Measurements from ENCODE around the gene TP53AIP1. TPM values are rescaled to one million over a fixed set of nuclear protein-coding genes. Genes with fewer than 3 reads are reported as not detected.

Gene TP53AIP1
- total and polyA plus RNA-seq, 2 experiments from 2014 or later, result 0.07 TPM; not detected in 1

DNA sequence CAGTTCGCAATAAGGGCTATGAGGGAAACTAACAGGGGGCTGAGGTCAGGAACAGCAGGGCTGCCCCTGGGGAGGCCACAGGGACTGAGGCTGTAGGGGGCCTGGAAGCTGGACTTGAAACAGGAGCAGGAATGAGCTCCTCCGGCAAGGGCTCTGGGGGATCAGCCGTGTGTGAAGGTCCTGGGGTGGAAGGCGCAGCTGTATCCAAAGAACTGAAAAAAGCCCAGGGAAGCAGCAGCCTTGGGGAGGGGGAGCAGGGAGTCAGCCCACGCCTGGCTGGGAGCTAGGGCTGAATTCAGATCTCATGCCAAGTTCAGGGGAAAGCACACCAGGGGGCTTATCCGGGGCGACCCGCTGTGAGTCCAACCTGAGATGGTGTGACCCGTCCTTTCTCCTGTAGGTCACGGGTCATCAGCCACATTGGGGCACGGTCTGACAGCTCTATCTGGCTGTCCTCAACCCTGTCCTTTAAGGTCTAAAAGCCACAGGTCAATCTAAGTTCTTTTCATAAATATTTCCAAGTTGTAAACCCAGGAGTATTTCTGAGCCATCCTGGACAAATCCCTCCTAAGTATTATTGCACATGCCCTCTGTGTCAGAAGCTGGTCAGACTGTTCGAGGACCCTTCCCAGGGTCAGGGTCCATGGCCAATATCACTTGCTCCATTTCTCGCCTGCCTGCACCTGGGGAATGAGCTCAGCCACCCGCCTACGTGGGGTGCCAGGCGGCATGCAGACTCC lies 18.0 kb downstream of the TP53AIP1 start:
- no peak overlapping the region for H3K27ac Mint-ChIP-seq
- no peak for TF ChIP-seq JUNB (IDR thresholded peaks at IDR 0.05; ENCODE audit: unreplicated experiment)
- no peak for TF ChIP-seq ZNF331 (CRISPR knock-in tag; IDR thresholded peaks at IDR 0.05; ENCODE audit: low read depth)
- no peak for TF ChIP-seq STAT1 (IDR thresholded peaks at IDR 0.05; ENCODE audit: unreplicated experiment)
- no peak for TF ChIP-seq ZNF114 (CRISPR knock-in tag; IDR thresholded peaks at IDR 0.05)
- no peak for TF ChIP-seq EZH2 (IDR thresholded peaks at IDR 0.05; ENCODE audit: low read depth, unreplicated experiment)
- TF ChIP-seq, protein P1, sequence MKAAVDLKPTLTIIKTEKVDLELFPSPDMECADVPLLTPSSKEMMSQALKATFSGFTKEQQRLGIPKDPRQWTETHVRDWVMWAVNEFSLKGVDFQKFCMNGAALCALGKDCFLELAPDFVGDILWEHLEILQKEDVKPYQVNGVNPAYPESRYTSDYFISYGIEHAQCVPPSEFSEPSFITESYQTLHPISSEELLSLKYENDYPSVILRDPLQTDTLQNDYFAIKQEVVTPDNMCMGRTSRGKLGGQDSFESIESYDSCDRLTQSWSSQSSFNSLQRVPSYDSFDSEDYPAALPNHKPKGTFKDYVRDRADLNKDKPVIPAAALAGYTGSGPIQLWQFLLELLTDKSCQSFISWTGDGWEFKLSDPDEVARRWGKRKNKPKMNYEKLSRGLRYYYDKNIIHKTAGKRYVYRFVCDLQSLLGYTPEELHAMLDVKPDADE (IDR thresholded peaks at IDR 0.05), result no peak
- Histone ChIP-seq H3K9me2 (ENCODE audit: insufficient read depth) (no peaks in the 10 kb centered on the region), H3K4me1 (ENCODE audit: insufficient read depth) (peaks cover 32% of the 10 kb centered on the region), H4K20me1 (replicated peaks; ENCODE audit: insufficient read depth) (no peaks in the 10 kb centered on the region), H3K27ac (ENCODE audit: low read depth) (no peak overlapping the region), H3K4me3 (no peak overlapping the region), H3K4me2 (no peak overlapping the region), H3K27me3 (ENCODE audit: insufficient read depth) (peaks cover 36% of the 10 kb centered on the region; the same call in 1 of the 2 replicates), H3F3A (replicated peaks; ENCODE audit: low read depth) (no peaks in the 10 kb centered on the region), H2AFZ (no peak overlapping the region), H3K79me2 (replicated peaks; ENCODE audit: insufficient read depth) (no peaks in the 10 kb centered on the region), H3K36me3 (ENCODE audit: insufficient read depth) (no peaks in the 10 kb centered on the region)
- H3K9me3 Mint-ChIP-seq, result no peaks in the 10 kb centered on the region
- DNase-seq (ENCODE audit: low spot score) (no peak), ATAC-seq (no peak)
- peaks cover 33% of the 10 kb centered on the region for H3K27me3 Mint-ChIP-seq (ENCODE audit: insufficient read depth, low read depth, poor library complexity)
- H3K36me3 Mint-ChIP-seq (ENCODE audit: low read depth), result no peaks in the 10 kb centered on the region
- H3K4me3 Mint-ChIP-seq, result no peak overlapping the region
- H3K4me1 Mint-ChIP-seq, result peaks cover 51% of the 10 kb centered on the region

DNA sequence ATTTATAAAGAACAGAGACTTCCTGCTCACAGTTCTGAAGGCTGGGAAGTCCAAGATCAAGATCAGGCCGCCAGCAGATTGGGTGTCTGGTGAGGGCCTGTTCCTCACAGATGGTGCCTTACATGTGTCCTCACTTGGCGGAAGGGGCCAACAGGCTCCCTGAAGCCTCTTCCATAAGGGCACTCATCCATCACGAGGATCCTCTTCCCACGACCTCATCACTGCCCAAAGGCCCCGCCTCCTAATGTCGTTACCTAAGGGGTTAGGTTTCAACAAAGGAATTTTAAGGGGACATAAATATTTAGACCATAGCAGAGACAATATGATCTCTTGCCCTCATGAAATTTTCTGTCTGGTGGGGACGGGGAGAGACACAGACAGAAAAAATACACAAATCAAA lies 18.6 kb downstream of the TP53AIP1 start:
- no peaks in the 10 kb centered on the region for H3K36me3 Mint-ChIP-seq (ENCODE audit: low read depth)
- no peak overlapping the region for H3K4me3 Mint-ChIP-seq
- ATAC-seq (no peak), DNase-seq (ENCODE audit: low spot score) (no peak)
- Histone ChIP-seq H4K20me1 (replicated peaks; ENCODE audit: insufficient read depth) (no peaks in the 10 kb centered on the region), H3K4me2 (no peak overlapping the region), H3K79me2 (replicated peaks; ENCODE audit: insufficient read depth) (no peaks in the 10 kb centered on the region), H3K4me1 (ENCODE audit: insufficient read depth) (peaks cover 26% of the 10 kb centered on the region), H2AFZ (no peak overlapping the region), H3K27ac (ENCODE audit: low read depth) (no peak overlapping the region), H3K36me3 (ENCODE audit: insufficient read depth) (no peaks in the 10 kb centered on the region), H3K9me2 (ENCODE audit: insufficient read depth) (no peaks in the 10 kb centered on the region), H3K4me3 (no peak overlapping the region), H3K27me3 (ENCODE audit: insufficient read depth) (peaks cover 30% of the 10 kb centered on the region; the same call in 1 of the 2 replicates), H3F3A (replicated peaks; ENCODE audit: low read depth) (no peaks in the 10 kb centered on the region)
- H3K27ac Mint-ChIP-seq, result no peak overlapping the region
- H3K4me1 Mint-ChIP-seq, result peaks cover 46% of the 10 kb centered on the region
- peaks cover 27% of the 10 kb centered on the region for H3K27me3 Mint-ChIP-seq (ENCODE audit: insufficient read depth, low read depth, poor library complexity)
- no peak for TF ChIP-seq POLR2AphosphoS5 (IDR thresholded peaks at IDR 0.05; ENCODE audit: low read depth)
- no peaks in the 10 kb centered on the region for H3K9me3 Mint-ChIP-seq

DNA sequence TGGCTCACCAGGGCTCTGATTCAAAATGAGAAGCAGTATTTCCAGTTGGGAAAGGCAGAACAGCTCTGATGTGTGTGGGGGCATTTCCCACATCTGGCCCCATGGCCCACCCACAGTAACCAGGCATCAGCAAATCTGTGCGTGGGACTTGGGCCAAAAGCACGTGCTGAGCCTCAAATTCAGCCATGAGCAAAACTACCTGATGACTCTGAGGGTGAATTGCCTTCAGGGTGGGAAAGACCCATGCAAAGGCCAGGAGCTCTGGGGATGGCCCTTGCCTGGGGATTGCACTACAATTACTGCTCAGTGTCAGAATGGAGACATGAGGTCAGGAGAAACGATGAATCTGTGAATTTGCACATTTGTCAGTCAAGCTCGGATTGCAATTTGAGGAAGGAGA lies 20.9 kb downstream of the TP53AIP1 start:
- H3K9me3 Mint-ChIP-seq, result no peaks in the 10 kb centered on the region
- ATAC-seq (no peak), DNase-seq (ENCODE audit: low spot score) (no peak)
- Histone ChIP-seq H2AFZ (no peak overlapping the region), H3K79me2 (replicated peaks; ENCODE audit: insufficient read depth) (no peaks in the 10 kb centered on the region), H3K9me2 (ENCODE audit: insufficient read depth) (no peaks in the 10 kb centered on the region), H3K4me3 (no peak overlapping the region), H3K36me3 (ENCODE audit: insufficient read depth) (no peaks in the 10 kb centered on the region), H3K4me1 (ENCODE audit: insufficient read depth) (peaks cover 9% of the 10 kb centered on the region), H3K27me3 (ENCODE audit: insufficient read depth) (peaks cover 17% of the 10 kb centered on the region; the same call in 1 of the 2 replicates), H3F3A (replicated peaks; ENCODE audit: low read depth) (no peaks in the 10 kb centered on the region), H4K20me1 (replicated peaks; ENCODE audit: insufficient read depth) (no peaks in the 10 kb centered on the region), H3K4me2 (no peak overlapping the region), H3K27ac (ENCODE audit: low read depth) (no peak overlapping the region)
- no peak overlapping the region for H3K27ac Mint-ChIP-seq
- no peaks in the 10 kb centered on the region; the same call in 2 of the 3 replicates for H3K36me3 Mint-ChIP-seq (ENCODE audit: low read depth)
- H3K4me3 Mint-ChIP-seq, result no peak overlapping the region
- peaks cover 16% of the 10 kb centered on the region for H3K27me3 Mint-ChIP-seq (ENCODE audit: insufficient read depth, low read depth, poor library complexity)
- peaks cover 26% of the 10 kb centered on the region for H3K4me1 Mint-ChIP-seq
- TF ChIP-seq EZH2 (IDR thresholded peaks at IDR 0.05; ENCODE audit: low read depth, unreplicated experiment), result no peak
- TF ChIP-seq, protein P2, sequence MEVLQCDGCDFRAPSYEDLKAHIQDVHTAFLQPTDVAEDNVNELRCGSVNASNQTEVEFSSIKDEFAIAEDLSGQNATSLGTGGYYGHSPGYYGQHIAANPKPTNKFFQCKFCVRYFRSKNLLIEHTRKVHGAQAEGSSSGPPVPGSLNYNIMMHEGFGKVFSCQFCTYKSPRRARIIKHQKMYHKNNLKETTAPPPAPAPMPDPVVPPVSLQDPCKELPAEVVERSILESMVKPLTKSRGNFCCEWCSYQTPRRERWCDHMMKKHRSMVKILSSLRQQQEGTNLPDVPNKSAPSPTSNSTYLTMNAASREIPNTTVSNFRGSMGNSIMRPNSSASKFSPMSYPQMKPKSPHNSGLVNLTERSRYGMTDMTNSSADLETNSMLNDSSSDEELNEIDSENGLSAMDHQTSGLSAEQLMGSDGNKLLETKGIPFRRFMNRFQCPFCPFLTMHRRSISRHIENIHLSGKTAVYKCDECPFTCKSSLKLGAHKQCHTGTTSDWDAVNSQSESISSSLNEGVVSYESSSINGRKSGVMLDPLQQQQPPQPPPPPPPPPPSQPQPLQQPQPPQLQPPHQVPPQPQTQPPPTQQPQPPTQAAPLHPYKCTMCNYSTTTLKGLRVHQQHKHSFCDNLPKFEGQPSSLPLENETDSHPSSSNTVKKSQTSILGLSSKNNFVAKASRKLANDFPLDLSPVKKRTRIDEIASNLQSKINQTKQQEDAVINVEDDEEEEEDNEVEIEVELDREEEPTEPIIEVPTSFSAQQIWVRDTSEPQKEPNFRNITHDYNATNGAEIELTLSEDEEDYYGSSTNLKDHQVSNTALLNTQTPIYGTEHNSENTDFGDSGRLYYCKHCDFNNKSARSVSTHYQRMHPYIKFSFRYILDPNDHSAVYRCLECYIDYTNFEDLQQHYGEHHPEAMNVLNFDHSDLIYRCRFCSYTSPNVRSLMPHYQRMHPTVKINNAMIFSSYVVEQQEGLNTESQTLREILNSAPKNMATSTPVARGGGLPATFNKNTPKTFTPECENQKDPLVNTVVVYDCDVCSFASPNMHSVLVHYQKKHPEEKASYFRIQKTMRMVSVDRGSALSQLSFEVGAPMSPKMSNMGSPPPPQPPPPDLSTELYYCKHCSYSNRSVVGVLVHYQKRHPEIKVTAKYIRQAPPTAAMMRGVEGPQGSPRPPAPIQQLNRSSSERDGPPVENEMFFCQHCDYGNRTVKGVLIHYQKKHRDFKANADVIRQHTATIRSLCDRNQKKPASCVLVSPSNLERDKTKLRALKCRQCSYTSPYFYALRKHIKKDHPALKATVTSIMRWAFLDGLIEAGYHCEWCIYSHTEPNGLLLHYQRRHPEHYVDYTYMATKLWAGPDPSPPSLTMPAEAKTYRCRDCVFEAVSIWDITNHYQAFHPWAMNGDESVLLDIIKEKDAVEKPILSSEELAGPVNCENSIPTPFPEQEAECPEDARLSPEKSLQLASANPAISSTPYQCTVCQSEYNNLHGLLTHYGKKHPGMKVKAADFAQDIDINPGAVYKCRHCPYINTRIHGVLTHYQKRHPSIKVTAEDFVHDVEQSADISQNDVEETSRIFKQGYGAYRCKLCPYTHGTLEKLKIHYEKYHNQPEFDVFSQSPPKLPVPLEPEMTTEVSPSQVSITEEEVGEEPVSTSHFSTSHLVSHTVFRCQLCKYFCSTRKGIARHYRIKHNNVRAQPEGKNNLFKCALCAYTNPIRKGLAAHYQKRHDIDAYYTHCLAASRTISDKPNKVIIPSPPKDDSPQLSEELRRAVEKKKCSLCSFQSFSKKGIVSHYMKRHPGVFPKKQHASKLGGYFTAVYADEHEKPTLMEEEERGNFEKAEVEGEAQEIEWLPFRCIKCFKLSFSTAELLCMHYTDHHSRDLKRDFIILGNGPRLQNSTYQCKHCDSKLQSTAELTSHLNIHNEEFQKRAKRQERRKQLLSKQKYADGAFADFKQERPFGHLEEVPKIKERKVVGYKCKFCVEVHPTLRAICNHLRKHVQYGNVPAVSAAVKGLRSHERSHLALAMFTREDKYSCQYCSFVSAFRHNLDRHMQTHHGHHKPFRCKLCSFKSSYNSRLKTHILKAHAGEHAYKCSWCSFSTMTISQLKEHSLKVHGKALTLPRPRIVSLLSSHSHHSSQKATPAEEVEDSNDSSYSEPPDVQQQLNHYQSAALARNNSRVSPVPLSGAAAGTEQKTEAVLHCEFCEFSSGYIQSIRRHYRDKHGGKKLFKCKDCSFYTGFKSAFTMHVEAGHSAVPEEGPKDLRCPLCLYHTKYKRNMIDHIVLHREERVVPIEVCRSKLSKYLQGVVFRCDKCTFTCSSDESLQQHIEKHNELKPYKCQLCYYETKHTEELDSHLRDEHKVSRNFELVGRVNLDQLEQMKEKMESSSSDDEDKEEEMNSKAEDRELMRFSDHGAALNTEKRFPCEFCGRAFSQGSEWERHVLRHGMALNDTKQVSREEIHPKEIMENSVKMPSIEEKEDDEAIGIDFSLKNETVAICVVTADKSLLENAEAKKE (CRISPR knock-in tag; IDR thresholded peaks at IDR 0.05), result no peak
- TF ChIP-seq NANOG (IDR thresholded peaks at IDR 0.05; ENCODE audit: borderline replicate concordance), result no peak

All from GM23338 (cell line).